ENCODE results near the gene IRF2BP2. TPM values are rescaled to one million over a fixed set of nuclear protein-coding genes. Genes with fewer than 3 reads are reported as not detected.

Gene IRF2BP2
- total and polyA plus RNA-seq, 2 of the 13 experiments (the other 11 are each of a cell fraction or from before 2014, with no cell fraction given): 140 to 147 TPM

DNA sequence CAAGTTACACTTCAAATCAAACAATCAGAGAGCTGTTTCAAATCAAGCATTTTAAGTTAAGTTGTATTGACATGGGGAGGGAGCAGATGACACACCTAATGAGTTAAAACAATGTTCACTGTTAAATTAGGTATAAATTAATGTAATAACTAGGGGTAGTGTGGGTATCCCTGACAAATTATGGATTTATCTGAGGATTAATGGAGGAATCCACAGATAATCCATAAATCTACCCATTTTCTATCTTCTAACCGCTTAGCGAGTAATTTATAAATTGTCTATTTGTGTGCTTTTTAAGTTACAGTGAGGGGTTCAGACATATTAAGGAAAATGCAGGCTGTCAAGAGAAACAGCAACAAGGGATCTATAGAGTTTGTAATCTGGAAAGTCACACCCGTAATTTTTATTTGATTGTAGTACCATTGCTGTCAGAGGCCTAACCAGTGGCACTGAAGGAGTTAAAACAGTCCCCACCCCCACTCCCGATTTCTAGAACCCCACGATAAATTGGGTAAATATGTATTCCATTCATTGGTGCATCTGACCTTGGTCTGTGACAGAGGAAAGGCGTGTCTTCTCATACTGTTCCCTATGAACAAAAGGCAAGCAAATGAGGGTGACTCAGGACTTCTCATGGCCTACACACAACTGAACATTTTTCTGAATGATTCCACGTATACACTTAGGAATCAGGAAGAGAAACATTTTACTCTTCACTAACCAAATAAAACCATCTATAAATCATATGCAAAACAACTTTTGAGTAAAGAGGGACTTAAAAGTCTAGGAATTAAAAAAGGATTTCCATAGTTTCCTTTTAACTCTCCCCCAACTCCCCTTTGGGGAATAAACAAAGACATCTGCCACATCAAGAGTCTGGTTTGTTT lies 7.4 kb downstream of the IRF2BP2 start (continued):
- TF ChIP-seq FOXP4 (CRISPR knock-in tag; IDR thresholded peaks at IDR 0.05) (peak; percentile 88), PHB2 (IDR thresholded peaks at IDR 0.05; ENCODE audit: partially characterized antibody) (no peak), HNF4A (CRISPR knock-in tag; IDR thresholded peaks at IDR 0.05) (peak; percentile 36; the same call in 1 of the 2 replicates), PREB (CRISPR knock-in tag; IDR thresholded peaks at IDR 0.05) (no peak), HNRNPUL1 (IDR thresholded peaks at IDR 0.05; ENCODE audit: low read depth, low read length) (no peak), ZNF619 (CRISPR knock-in tag; IDR thresholded peaks at IDR 0.05) (no peak), NAIF1 (CRISPR knock-in tag; IDR thresholded peaks at IDR 0.05; ENCODE audit: borderline replicate concordance) (no peak), ZIK1 (CRISPR knock-in tag; IDR thresholded peaks at IDR 0.05; ENCODE audit: borderline replicate concordance, low read depth) (no peak), SNAPC4 (CRISPR knock-in tag; IDR thresholded peaks at IDR 0.05) (no peak), ZNF792 (CRISPR knock-in tag; IDR thresholded peaks at IDR 0.05) (0 out of 2 replicates have a peak, but pooled peaks have one; percentile 60), NR0B2 (CRISPR knock-in tag; IDR thresholded peaks at IDR 0.05) (no peak), TBX2 (CRISPR knock-in tag; IDR thresholded peaks at IDR 0.05; ENCODE audit: borderline replicate concordance) (peak; percentile 56)
- TF ChIP-seq, protein P1, sequence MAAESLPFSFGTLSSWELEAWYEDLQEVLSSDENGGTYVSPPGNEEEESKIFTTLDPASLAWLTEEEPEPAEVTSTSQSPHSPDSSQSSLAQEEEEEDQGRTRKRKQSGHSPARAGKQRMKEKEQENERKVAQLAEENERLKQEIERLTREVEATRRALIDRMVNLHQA (CRISPR knock-in tag; IDR thresholded peaks at IDR 0.05): no peak
- TF ChIP-seq, protein P2, sequence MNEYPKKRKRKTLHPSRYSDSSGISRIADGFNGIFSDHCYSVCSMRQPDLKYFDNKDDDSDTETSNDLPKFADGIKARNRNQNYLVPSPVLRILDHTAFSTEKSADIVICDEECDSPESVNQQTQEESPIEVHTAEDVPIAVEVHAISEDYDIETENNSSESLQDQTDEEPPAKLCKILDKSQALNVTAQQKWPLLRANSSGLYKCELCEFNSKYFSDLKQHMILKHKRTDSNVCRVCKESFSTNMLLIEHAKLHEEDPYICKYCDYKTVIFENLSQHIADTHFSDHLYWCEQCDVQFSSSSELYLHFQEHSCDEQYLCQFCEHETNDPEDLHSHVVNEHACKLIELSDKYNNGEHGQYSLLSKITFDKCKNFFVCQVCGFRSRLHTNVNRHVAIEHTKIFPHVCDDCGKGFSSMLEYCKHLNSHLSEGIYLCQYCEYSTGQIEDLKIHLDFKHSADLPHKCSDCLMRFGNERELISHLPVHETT (CRISPR knock-in tag; conservative IDR thresholded peaks at IDR 0.05): 0 out of 2 replicates have a peak, but pooled peaks have one; percentile 42
- TF ChIP-seq, protein P3, sequence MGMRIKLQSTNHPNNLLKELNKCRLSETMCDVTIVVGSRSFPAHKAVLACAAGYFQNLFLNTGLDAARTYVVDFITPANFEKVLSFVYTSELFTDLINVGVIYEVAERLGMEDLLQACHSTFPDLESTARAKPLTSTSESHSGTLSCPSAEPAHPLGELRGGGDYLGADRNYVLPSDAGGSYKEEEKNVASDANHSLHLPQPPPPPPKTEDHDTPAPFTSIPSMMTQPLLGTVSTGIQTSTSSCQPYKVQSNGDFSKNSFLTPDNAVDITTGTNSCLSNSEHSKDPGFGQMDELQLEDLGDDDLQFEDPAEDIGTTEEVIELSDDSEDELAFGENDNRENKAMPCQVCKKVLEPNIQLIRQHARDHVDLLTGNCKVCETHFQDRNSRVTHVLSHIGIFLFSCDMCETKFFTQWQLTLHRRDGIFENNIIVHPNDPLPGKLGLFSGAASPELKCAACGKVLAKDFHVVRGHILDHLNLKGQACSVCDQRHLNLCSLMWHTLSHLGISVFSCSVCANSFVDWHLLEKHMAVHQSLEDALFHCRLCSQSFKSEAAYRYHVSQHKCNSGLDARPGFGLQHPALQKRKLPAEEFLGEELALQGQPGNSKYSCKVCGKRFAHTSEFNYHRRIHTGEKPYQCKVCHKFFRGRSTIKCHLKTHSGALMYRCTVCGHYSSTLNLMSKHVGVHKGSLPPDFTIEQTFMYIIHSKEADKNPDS (CRISPR knock-in tag; IDR thresholded peaks at IDR 0.05): no peak

All from HepG2 (cell line).